Measurements from ENCODE around the gene ADGRG6. TPM values are rescaled to one million over a fixed set of nuclear protein-coding genes. Genes with fewer than 3 reads are reported as not detected.

The ADGRG6 gene
- total and polyA plus RNA-seq, 9 of the 15 experiments (the other 6 are each of a cell fraction or from before 2014, with no cell fraction given) = under 0.01 to 0.11 (median 0.05) TPM; not detected in 5

DNA sequence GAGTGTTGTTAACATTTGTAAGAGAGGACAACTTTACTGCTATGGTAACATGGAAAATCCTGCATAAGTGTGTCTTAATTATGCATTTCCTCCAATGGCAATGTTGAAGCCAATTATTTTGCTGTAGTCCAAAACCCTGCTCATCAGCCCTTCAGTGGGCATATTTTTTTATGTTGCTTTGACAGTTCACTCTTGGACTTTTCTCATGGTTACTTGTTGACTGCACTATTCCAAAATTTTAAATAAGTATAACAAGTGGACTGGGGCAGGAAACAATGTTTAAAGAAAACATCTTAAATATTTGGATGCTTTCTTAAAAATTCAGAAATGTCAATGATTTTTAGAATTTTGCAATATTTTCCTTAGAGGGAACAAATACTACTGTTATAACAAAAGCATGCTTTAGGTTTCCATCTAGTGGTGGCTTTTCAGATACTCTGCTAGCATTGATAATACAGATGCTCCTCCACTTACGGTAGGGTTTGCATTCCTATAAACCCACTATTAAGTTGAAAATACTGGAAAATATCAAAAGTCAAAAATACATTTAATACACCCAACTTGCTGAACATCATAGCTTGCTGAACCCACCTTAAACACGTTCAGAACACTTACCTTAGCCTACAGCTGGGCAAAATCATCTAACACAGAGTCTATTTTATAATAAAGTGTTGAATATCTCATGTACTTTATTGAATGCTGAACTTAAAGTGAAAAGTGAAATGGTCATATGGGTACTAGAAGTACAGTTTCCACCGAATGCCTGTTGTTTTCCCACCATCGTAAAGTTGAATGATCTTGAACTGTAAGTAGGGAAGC lies 86.4 kb downstream of the ADGRG6 start:
- H3K4me3 ChIP-seq = no peak overlapping the region
- in situ Hi-C loops (cut with MboI) (no loop called here), intact Hi-C loops (cut with micrococcal nuclease) (loop anchor here (1.0 kb wide), 1 partner anchor 232 kb away; no protein-coding TSS in a partner anchor)
- no peaks in the 10 kb centered on the region for H3K9me3 ChIP-seq (replicated peaks; ENCODE audit: control insufficient read depth, insufficient read depth, low read depth, low read length)
- no peaks in the 10 kb centered on the region for H3K9me1 ChIP-seq (ENCODE audit: control insufficient read depth, insufficient read depth, low read length)
- ChIA-PET CTCF (ENCODE audit: low intra/inter-chr PET ratio) (interaction anchor here (1.2 to 2.0 kb wide), 2 partner anchors 10 to 242 kb away, joined by 4 to 6 read pairs; partner anchors contain the start of genes NMBR and VTA1), POLR2A (interaction anchor here (1.0 kb wide), 1 partner anchor 21 kb away, joined by 3 read pairs; no protein-coding TSS in a partner anchor)
- no TSS peak for BruUV-seq (replicated peaks)
- DNase-seq (ENCODE audit: extremely low read depth in 1 of 4, low spot score in 3 of 4) (peak in 2 of 4 experiments; percentile 21 to 24), FAIRE-seq (no peak), ATAC-seq (peak; percentile 68; the same call in 2 of the 3 replicates)
- no peaks in the 10 kb centered on the region for H3K36me3 ChIP-seq (ENCODE audit: control insufficient read depth, insufficient read depth, low read length)
- H3K79me2 ChIP-seq (ENCODE audit: control insufficient read depth, insufficient read depth, low read length) = no peaks in the 10 kb centered on the region
- no peak overlapping the region for H3K4me2 ChIP-seq (ENCODE audit: insufficient read depth, low read length)
- no peak overlapping the region for H3K27ac ChIP-seq (ENCODE audit: extremely low read depth, low read depth, low read length)
- H2AFZ ChIP-seq (ENCODE audit: low read depth, low read length) = no peak overlapping the region
- H3K9ac ChIP-seq (ENCODE audit: insufficient read depth in 1 of 2, low read depth in 2 of 2, low read length in 2 of 2) = no peak overlapping the region
- no peaks in the 10 kb centered on the region for H3K27me3 ChIP-seq (ENCODE audit: control insufficient read depth in 2 of 2, insufficient read depth in 2 of 2, low read length in 2 of 2)
- no peaks in the 10 kb centered on the region for H3K4me1 ChIP-seq (replicated peaks in 1 of 2; ENCODE audit: control insufficient read depth in 2 of 2, insufficient read depth in 2 of 2, low read length in 2 of 2)
- whole genome bisulfite sequencing (ENCODE audit: insufficient coverage, low coverage, missing lambda C conversion rate) = 1% methylated on average over 4 of the region's 4 CpGs
- no peaks in the 10 kb centered on the region for H4K20me1 ChIP-seq (replicated peaks; ENCODE audit: control insufficient read depth, insufficient read depth, low read length)
- TF ChIP-seq REST (IDR thresholded peaks at IDR 0.05; ENCODE audit: borderline replicate concordance) = peak; percentile 15; the same call in 1 of the 2 replicates
- TF ChIP-seq REST (CRISPR knock-in tag; IDR thresholded peaks at IDR 0.05; ENCODE audit: low read depth) = no peak
- no peak for TF ChIP-seq CC2D1A (IDR thresholded peaks at IDR 0.05)
- TF ChIP-seq, protein P1, sequence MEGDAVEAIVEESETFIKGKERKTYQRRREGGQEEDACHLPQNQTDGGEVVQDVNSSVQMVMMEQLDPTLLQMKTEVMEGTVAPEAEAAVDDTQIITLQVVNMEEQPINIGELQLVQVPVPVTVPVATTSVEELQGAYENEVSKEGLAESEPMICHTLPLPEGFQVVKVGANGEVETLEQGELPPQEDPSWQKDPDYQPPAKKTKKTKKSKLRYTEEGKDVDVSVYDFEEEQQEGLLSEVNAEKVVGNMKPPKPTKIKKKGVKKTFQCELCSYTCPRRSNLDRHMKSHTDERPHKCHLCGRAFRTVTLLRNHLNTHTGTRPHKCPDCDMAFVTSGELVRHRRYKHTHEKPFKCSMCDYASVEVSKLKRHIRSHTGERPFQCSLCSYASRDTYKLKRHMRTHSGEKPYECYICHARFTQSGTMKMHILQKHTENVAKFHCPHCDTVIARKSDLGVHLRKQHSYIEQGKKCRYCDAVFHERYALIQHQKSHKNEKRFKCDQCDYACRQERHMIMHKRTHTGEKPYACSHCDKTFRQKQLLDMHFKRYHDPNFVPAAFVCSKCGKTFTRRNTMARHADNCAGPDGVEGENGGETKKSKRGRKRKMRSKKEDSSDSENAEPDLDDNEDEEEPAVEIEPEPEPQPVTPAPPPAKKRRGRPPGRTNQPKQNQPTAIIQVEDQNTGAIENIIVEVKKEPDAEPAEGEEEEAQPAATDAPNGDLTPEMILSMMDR (IDR thresholded peaks at IDR 0.05 in 2 of 3, conservative IDR thresholded peaks at IDR 0.05 in 1 of 3; ENCODE audit: insufficient read depth in 2 of 3, low read depth in 1 of 3, low read length in 3 of 3) = peak in 2 of 3 experiments; percentile 27 to 49; a peak in 3 of 6 replicates
- TF ChIP-seq, protein P2, sequence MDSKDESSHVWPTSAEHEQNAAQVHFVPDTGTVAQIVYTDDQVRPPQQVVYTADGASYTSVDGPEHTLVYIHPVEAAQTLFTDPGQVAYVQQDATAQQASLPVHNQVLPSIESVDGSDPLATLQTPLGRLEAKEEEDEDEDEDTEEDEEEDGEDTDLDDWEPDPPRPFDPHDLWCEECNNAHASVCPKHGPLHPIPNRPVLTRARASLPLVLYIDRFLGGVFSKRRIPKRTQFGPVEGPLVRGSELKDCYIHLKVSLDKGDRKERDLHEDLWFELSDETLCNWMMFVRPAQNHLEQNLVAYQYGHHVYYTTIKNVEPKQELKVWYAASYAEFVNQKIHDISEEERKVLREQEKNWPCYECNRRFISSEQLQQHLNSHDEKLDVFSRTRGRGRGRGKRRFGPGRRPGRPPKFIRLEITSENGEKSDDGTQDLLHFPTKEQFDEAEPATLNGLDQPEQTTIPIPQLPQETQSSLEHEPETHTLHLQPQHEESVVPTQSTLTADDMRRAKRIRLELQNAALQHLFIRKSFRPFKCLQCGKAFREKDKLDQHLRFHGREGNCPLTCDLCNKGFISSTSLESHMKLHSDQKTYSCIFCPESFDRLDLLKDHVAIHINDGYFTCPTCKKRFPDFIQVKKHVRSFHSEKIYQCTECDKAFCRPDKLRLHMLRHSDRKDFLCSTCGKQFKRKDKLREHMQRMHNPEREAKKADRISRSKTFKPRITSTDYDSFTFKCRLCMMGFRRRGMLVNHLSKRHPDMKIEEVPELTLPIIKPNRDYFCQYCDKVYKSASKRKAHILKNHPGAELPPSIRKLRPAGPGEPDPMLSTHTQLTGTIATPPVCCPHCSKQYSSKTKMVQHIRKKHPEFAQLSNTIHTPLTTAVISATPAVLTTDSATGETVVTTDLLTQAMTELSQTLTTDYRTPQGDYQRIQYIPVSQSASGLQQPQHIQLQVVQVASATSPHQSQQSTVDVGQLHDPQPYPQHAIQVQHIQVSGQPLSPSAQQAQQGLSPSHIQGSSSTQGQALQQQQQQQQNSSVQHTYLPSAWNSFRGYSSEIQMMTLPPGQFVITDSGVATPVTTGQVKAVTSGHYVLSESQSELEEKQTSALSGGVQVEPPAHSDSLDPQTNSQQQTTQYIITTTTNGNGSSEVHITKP (IDR thresholded peaks at IDR 0.05; ENCODE audit: partially characterized antibody) = no peak
